Measurements from ENCODE around the gene IFT22. TPM values are rescaled to one million over a fixed set of nuclear protein-coding genes. Genes with fewer than 3 reads are reported as not detected.
"Not testable (repeated sequence)": the region's sequence is repeated elsewhere in the genome, so short reads cannot be mapped to it uniquely, and the experiment has no call there.

IFT22 gene
- total RNA-seq, 6 experiments from 2014 or later = 5.4 to 8.1 (median 6.2) TPM

- no peak for TF ChIP-seq POLR2A (IDR thresholded peaks at IDR 0.05)
- no peak for TF ChIP-seq CTCF (IDR thresholded peaks at IDR 0.05)
- H3K27me3 ChIP-seq = no peaks in the 10 kb centered on the region
- H3K4me3 ChIP-seq = no peak overlapping the region
- intact Hi-C loops (cut with DNase I) = no loop called here
- H3K4me1 ChIP-seq = peaks cover 0 to 14% (median 3%) of the 10 kb centered on the region in 4 donors
- ATAC-seq = no peak
- DNase-seq = no peak
- 78% methylated on average over 7 of the region's 7 CpGs for WGBS (ENCODE audit: insufficient coverage, low coverage, low lambda C conversion rate, missing lambda C conversion rate)
- H3K9me3 ChIP-seq = no peaks in the 10 kb centered on the region
- H3K36me3 ChIP-seq = no peaks in the 10 kb centered on the region
- no peak overlapping the region for H3K27ac ChIP-seq
Measured at GRCh38 chr7:101357433-101357832, 35.8 kb upstream of the IFT22 start.

- WGBS (ENCODE audit: insufficient coverage, low coverage, low lambda C conversion rate, missing lambda C conversion rate) = 34% methylated on average over 2 of the region's 2 CpGs
- peak overlapping the region in 2 of 3 donors; percentile 58 to 81 for H3K27ac ChIP-seq
Measured at GRCh38 chr7:101352920-101353308, 31.3 kb upstream of the IFT22 start.

GRCh38 chr7:101349300-101349699 lies 27.7 kb upstream of the IFT22 start:
- H3K4me1 ChIP-seq = peaks cover 0 to 12% (median 3%) of the 10 kb centered on the region in 4 donors
- H3K27ac ChIP-seq; H3K4me3 ChIP-seq; DNase-seq; ATAC-seq; intact Hi-C loops (cut with DNase I); H3K27me3 ChIP-seq; H3K9me3 ChIP-seq; H3K36me3 ChIP-seq: not testable (repeated sequence)
- 82% methylated on average over 10 of the region's 12 CpGs for WGBS (ENCODE audit: insufficient coverage, low coverage, low lambda C conversion rate, missing lambda C conversion rate)

More at GRCh38 chr7:101352920-101353308, 31.3 kb upstream of the IFT22 start:
- ATAC-seq (no peak), DNase-seq (no peak)
- Histone ChIP-seq H3K4me1 (peaks cover 0 to 18% (median 3%) of the 10 kb centered on the region in 4 donors), H3K9me3 (no peaks in the 10 kb centered on the region), H3K36me3 (no peaks in the 10 kb centered on the region), H3K4me3 (no peak overlapping the region), H3K27me3 (no peaks in the 10 kb centered on the region)
- intact Hi-C loops (cut with DNase I) = no loop called here
- TF ChIP-seq CTCF (IDR thresholded peaks at IDR 0.05) (no peak), POLR2A (IDR thresholded peaks at IDR 0.05) (no peak)

- H3K36me3 ChIP-seq; H3K27ac ChIP-seq; H3K9me3 ChIP-seq; ATAC-seq; H3K27me3 ChIP-seq; intact Hi-C loops (cut with DNase I); H3K4me3 ChIP-seq; DNase-seq: not testable (repeated sequence)
- no CpG with 5 or more reads among the region's 32 CpGs for WGBS (ENCODE audit: insufficient coverage, low coverage, low lambda C conversion rate, missing lambda C conversion rate)
- peaks cover 0 to 12% (median 3%) of the 10 kb centered on the region in 4 donors for H3K4me1 ChIP-seq
Measured at GRCh38 chr7:101348456-101349067, 26.9 kb upstream of the IFT22 start.

- Histone ChIP-seq H3K27ac (no peak overlapping the region), H3K4me3 (no peak overlapping the region), H3K9me3 (no peaks in the 10 kb centered on the region), H3K4me1 (peaks cover 0 to 7% (median 0%) of the 10 kb centered on the region in 4 donors), H3K36me3 (no peaks in the 10 kb centered on the region), H3K27me3 (no peaks in the 10 kb centered on the region)
- 73% methylated on average over 6 of the region's 15 CpGs for WGBS (ENCODE audit: insufficient coverage, low coverage, low lambda C conversion rate, missing lambda C conversion rate)
- DNase-seq (no peak), ATAC-seq (no peak)
- no peak for TF ChIP-seq POLR2A (IDR thresholded peaks at IDR 0.05)
- no peak for TF ChIP-seq CTCF (IDR thresholded peaks at IDR 0.05)
- intact Hi-C loops (cut with DNase I) = no loop called here
Measured at GRCh38 chr7:101347477-101347876, 25.9 kb upstream of the IFT22 start.

Measured in right lobe of liver (tissue), 6 donors.